ENCODE results near the gene UVRAG.
"Not testable (repeated sequence)": the region's sequence is repeated elsewhere in the genome, so short reads cannot be mapped to it uniquely, and the experiment has no call there.

The UVRAG gene

GRCh38 chr11:75929706-75930105, 114.7 kb downstream of the UVRAG start:
- DNase-seq, result no peak

- no peak for DNase-seq
Observed at GRCh38 chr11:75930534-75930933, 115.5 kb downstream of the UVRAG start.

- DNase-seq, result no peak
Observed at GRCh38 chr11:75931124-75931523, 116.1 kb downstream of the UVRAG start.

GRCh38 chr11:75933736-75934135, 118.7 kb downstream of the UVRAG start:
- not testable (repeated sequence) for DNase-seq

- DNase-seq, result no peak
Observed at GRCh38 chr11:75934851-75935250, 119.8 kb downstream of the UVRAG start.

GRCh38 chr11:75938543-75938942, 123.5 kb downstream of the UVRAG start:
- no peak for DNase-seq

- no peak for DNase-seq
Observed at GRCh38 chr11:75939516-75939915, 124.5 kb downstream of the UVRAG start.

- no peak for DNase-seq
Observed at GRCh38 chr11:75939992-75940391, 125.0 kb downstream of the UVRAG start.

- DNase-seq, result no peak
Observed at GRCh38 chr11:75940911-75941310, 125.9 kb downstream of the UVRAG start.

- no peak for DNase-seq
Observed at GRCh38 chr11:75944515-75944914, 129.5 kb downstream of the UVRAG start.

- no peak for DNase-seq
Observed at GRCh38 chr11:75945446-75945845, 130.4 kb downstream of the UVRAG start.

GRCh38 chr11:75945947-75946346, 130.9 kb downstream of the UVRAG start:
- DNase-seq, result no peak

- no peak for DNase-seq
Observed at GRCh38 chr11:75946531-75947530, 131.8 kb downstream of the UVRAG start.

- DNase-seq, result no peak
Observed at GRCh38 chr11:75949023-75949672, 134.1 kb downstream of the UVRAG start.

GRCh38 chr11:75950141-75950540, 135.1 kb downstream of the UVRAG start:
- no peak for DNase-seq

GRCh38 chr11:75954039-75954438, 139.0 kb downstream of the UVRAG start:
- no peak for DNase-seq

- no peak for DNase-seq
Observed at GRCh38 chr11:75955443-75955842, 140.4 kb downstream of the UVRAG start.

- no peak for DNase-seq
Observed at GRCh38 chr11:75959540-75959939, 144.5 kb downstream of the UVRAG start.

- no peak for DNase-seq
Observed at GRCh38 chr11:75964071-75964470, 149.1 kb downstream of the UVRAG start.

- DNase-seq, result no peak
Observed at GRCh38 chr11:75966537-75967287, 151.7 kb downstream of the UVRAG start.

- DNase-seq, result no peak
Observed at GRCh38 chr11:75968021-75968625, 153.1 kb downstream of the UVRAG start.

GRCh38 chr11:75969626-75970308, 154.8 kb downstream of the UVRAG start:
- no peak for DNase-seq

Measured in CD4-positive, alpha-beta T cell treated with Interleukin-10 for 1 hour (primary cell).